VCaP (cell line): ENCODE results near the gene PSMC5.

ENCODE experiments used
- H3K27ac ChIP-seq: fragments of 450-650 bp; 2 replicates; pipeline ENCODE4 v1.5.1; 2017
- TF ChIP-seq, protein P1 (sequence below): fragments of 450-650 bp; conservative IDR thresholded peaks from 2 replicates; pipeline ENCODE4 v1.5.1; 2017; ENCODE audit warnings: mild to moderate bottlenecking, moderate library complexity

PSMC5 gene

DNA sequence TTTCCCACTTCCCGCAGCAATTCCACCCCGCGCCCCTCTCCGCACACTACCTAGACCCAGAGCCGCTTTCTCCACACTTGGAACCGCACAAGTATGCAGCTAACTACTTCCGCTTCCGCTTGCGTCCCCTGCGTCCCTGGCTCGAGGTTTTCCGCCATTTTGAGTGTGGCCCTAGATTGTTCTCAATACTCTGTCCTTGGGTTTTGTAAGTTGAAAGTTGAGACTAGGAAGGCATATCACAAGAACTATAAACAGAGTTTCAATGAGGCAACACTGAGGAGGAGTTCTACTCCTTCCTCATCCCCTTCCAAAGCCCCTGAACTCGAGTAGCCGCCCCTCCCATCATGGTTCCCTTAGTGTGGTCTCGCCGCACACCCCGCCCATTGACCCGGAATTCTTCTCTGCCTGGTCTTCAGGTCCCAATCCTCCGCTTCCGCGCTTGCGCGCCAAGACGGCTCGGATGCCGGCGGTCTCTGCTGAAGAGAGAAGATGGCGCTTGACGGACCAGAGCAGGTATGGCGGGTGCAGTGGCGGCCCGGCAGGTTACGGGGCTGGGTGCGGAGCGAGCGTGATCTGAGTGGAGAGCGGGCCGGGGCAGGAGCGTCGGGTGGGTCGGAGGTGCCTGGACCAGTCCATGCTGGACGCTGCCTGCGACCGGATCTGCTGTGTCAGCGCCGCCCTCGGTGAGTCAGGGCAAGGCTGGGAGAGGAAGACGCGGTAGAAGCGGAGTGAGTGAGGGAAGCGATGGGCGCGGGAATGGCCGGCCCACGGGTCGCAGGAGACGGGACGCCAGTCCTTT is at the start of gene PSMC5, which contains the start of gene FTSJ3:
Gene PSMC5 (plus strand): TSS at position 430 of the 799 bp plus-strand sequence. CDS start 60 bp downstream, at position 490.
Gene FTSJ3 (minus strand): TSS at position 662 of the 799 bp plus-strand sequence. CDS start 761 bp downstream, outside the sequence.
- TF ChIP-seq, protein P1, sequence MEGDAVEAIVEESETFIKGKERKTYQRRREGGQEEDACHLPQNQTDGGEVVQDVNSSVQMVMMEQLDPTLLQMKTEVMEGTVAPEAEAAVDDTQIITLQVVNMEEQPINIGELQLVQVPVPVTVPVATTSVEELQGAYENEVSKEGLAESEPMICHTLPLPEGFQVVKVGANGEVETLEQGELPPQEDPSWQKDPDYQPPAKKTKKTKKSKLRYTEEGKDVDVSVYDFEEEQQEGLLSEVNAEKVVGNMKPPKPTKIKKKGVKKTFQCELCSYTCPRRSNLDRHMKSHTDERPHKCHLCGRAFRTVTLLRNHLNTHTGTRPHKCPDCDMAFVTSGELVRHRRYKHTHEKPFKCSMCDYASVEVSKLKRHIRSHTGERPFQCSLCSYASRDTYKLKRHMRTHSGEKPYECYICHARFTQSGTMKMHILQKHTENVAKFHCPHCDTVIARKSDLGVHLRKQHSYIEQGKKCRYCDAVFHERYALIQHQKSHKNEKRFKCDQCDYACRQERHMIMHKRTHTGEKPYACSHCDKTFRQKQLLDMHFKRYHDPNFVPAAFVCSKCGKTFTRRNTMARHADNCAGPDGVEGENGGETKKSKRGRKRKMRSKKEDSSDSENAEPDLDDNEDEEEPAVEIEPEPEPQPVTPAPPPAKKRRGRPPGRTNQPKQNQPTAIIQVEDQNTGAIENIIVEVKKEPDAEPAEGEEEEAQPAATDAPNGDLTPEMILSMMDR = peak; percentile 66
- H3K27ac ChIP-seq = peak within 1 kb of the TSS; percentile 93

DNA sequence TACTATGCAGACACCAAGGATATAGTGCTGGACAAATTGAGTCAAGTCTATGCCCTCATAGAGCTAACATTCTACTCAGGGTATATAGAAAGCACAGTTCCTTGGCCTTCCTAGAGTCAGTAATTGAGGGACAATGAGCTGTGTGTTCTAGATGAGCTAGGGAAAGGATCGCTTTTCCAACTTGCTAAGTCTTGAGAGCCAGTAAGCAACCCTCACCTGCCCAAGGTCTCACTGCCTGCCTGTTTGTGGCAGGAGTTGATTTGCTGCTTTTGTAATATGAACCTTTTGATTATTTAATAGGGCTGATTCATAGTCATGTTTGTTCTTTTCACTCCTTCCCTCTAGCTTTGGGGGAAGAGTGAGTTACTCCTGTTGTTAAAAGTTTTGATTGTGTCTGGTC is 46.7 kb upstream of the PSMC5 start:
- peak overlapping the region; percentile 30 for H3K27ac ChIP-seq
- TF ChIP-seq, protein P1 = no peak

DNA sequence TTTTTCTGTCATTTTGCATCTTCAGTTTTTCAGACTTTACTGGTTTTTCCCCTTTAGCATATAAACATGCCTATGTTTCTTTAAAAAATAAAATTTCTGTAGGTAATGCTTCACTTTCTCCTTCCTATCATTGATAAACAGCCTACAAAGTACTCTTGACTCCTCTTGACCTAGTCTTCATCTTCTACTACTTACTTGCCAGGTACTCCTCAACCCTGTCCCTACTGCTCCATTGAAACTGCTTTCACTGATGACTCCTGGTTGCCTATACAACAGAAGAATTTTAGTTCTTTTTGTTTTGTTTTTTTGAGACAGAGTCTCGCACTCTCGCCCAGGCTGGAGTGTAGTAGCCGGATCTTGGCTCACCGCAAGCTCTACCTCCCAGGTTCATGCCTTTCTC is 46.3 kb upstream of the PSMC5 start:
- peak overlapping the region; percentile 30 for H3K27ac ChIP-seq
- TF ChIP-seq, protein P1 = no peak

DNA sequence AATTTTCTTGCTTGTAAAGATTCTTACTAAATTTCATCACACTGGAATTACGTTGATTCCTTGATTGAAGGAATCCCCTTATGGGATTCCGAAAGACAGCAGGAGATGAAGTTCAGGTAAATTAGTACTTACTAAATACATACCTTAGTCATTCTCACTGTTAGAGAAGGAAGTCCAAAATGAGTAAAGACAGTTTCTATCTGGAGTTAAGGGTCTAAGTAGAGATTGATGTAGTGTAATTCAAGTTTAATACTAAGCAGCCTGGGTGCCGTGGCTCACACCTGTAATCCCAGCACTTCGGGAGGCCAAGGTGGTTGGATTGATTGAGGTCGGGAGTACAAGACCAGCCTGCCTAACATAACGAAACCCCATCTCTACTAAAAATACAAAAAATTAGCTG is 43.7 kb upstream of the PSMC5 start:
- no peak overlapping the region for H3K27ac ChIP-seq
- TF ChIP-seq, protein P1 = no peak

DNA sequence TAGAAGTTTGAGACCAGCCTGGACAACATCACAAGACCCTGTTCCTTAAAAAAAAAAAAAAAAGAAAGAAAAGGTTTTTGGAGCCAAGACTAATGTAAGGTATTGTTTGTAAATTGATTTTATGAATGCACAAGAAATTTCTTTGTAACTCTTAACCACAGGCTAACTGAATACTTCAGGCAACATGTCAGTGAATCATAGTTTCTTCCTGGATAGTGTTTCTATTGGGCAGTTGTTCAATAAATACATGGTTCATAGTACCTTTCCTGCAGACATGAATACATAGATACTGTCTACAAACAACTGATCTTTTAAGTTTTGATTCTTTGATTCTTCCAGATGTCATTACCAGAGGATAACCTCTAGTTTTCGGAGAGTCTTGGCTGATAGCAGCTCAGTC is 41.7 kb upstream of the PSMC5 start:
- no peak overlapping the region for H3K27ac ChIP-seq
- TF ChIP-seq, protein P1 = no peak

DNA sequence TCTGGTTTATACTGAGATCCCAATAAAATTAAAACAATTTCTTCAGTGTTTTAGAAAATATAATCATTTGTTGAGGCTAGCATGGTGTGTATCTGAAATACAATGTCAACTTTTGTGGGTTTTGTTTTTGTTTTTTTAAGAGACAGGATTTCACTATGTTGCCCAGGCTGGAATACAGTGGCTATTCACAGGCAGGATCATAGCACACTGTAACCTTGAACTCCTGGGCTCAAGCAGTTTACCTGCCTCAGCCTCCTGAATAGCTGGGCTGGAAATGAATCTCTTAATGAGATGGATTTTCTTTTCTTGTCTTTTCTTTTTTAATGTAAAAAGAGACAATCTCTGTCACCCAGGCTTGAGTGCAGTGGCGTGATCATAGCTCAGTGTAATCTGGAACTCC is 41.1 kb upstream of the PSMC5 start:
- no peak overlapping the region for H3K27ac ChIP-seq
- TF ChIP-seq, protein P1 = no peak

DNA sequence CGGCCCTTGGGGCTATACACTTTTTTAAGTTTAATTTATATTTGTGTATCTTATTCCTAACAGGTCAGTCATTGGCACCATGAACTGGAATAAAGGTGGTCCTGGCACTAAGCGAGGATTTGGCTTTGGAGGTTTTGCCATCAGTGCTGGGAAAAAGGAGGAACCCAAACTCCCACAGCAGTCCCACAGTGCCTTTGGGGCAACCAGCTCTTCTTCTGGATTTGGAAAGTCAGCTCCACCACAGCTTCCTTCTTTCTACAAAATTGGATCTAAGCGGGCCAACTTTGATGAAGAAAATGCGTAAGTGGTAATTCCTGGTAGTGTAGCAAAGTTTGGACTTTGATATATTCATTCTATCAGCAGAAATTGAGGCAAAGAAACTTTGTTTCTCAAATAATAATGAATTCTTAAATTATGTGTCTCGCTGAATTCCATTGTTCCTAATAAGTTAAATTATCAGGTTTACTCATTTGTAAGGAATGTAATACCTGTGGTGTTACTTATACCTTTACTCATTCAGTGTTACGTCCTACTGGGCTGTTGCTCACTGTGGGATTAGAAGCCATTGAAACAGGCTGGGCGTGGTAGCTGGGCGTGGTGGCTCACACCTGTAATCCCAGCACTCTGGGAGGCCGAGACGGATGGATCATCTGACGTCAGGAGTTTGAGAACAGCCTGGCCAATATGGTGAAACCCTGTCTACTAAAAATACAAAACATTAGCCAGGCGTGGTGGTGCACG is 40.1 kb upstream of the PSMC5 start:
- TF ChIP-seq, protein P1 = no peak
- H3K27ac ChIP-seq = no peak overlapping the region
